HCT116 (cell line): Measurements from ENCODE around the gene ACLY. TPM values are rescaled to one million over a fixed set of nuclear protein-coding genes. Genes with fewer than 3 reads are reported as not detected.

Source experiments
- ATAC-seq: fragments of 200-7000 bp; cut with Tn5 transposase; 2 replicates; pipeline ENCODE4 v1.9.1; 2020; ENCODE audit warnings: mild to moderate bottlenecking, moderate library complexity
- BruUV-seq: library from RNA; stranded (reverse); fragments of 400-500 nt; replicated peaks from 2 replicates; lab custom pipeline; 2021; lab: Mats Ljungman, UMichigan
- CTCF ChIA-PET: fragments of 300-600 bp; sonication (Branson Sonifier 250); formaldehyde crosslinking; loops from one replicate; lab custom pipeline; 2021; ENCODE audit warnings: antibody characterized with exemption; lab: Charles Lee
- POLR2A ChIA-PET: fragments of 300-600, 350-600 bp; sonication (Branson Sonifier 250); formaldehyde crosslinking; loops from one replicate; lab custom pipeline; 2021; ENCODE audit warnings: antibody characterized with exemption; lab: Charles Lee
- RAD21 ChIA-PET, 2 experiments: fragments of 300-600 bp; sonication (Branson Sonifier 250); formaldehyde crosslinking; loops; one replicate each; lab custom pipeline; 2023; ENCODE audit warnings: low total read pairs in 2 of 2; ENCODE audit not compliant: uncharacterized antibody in 2 of 2, unreplicated experiment in 2 of 2, low non-redundant PET in 1 of 2; lab: Charles Lee
- DNase-seq: peaks from one replicate; pipeline ENCODE4 v3.0.0-alpha.2; 2010; ENCODE audit warnings: low read depth, low spot score
- H2AFZ ChIP-seq: fragments of 200-600 bp; shearing (Covaris generic), sonication (generic); 2 replicates; pipeline ENCODE4 v1.6.1; 2017; ENCODE audit warnings: low read depth, mixed run types, mixed read lengths, antibody characterized with exemption, low read length; ENCODE audit not compliant: poor library complexity, severe bottlenecking
- H3K27ac ChIP-seq: 2 replicates; pipeline ENCODE4 v1.5.1; 2012; ENCODE audit warnings: low read depth, low read length
- H3K27me3 ChIP-seq: fragments of 200-600 bp; sonication (generic); 2 replicates; pipeline ENCODE4 v1.6.1; 2016; ENCODE audit warnings: mixed run types, low read length, mixed read lengths; ENCODE audit not compliant: insufficient read depth
- H3K36me3 ChIP-seq, 2 experiments: fragments of 200-500 bp in 1 of 2; fragments of 200-600 bp in 1 of 2; sonication (Bioruptor generic) in 1 of 2; sonication (generic) in 1 of 2; 2 replicates each; pipeline versions ENCODE4 v1.5.1 to v1.6.1; 2014 to 2016; ENCODE audit warnings: low read length in 2 of 2, inconsistent platforms in 1 of 2, mixed read lengths in 1 of 2, mixed run types in 1 of 2; ENCODE audit not compliant: insufficient read depth in 2 of 2, control insufficient read depth in 1 of 2
- H3K4me1 ChIP-seq, 2 experiments: fragments of 200-600 bp in 1 of 2; sonication (generic) in 1 of 2; 2 replicates each; pipeline versions ENCODE4 v1.5.1 to v1.6.1; 2012 to 2017; ENCODE audit warnings: low read length in 2 of 2, inconsistent platforms in 1 of 2, mild to moderate bottlenecking in 1 of 2, mixed read lengths in 1 of 2, mixed run types in 1 of 2, moderate library complexity in 1 of 2; ENCODE audit not compliant: insufficient read depth in 2 of 2, control insufficient read depth in 1 of 2
- H3K4me2 ChIP-seq: fragments of 200-600 bp; sonication (generic); 2 replicates; pipeline ENCODE4 v1.6.1; 2017; ENCODE audit warnings: mixed run types, low read length, mixed read lengths
- H3K4me3 ChIP-seq, 2 experiments: fragments of 200-600 bp in 1 of 2; sonication (generic) in 1 of 2; replicated peaks in 1 of 2; 2 replicates each; pipeline ENCODE4 v1.5.1; 2011 to 2016; ENCODE audit warnings: low read length in 2 of 2, control low read depth in 1 of 2, low read depth in 1 of 2, mild to moderate bottlenecking in 1 of 2, mixed read lengths in 1 of 2, mixed run types in 1 of 2
- H3K79me2 ChIP-seq: fragments of 200-600 bp; sonication (generic); 2 replicates; pipeline ENCODE4 v1.6.1; 2017; ENCODE audit warnings: mild to moderate bottlenecking, mixed run types, low read length, moderate library complexity, mixed read lengths; ENCODE audit not compliant: insufficient read depth
- H3K9ac ChIP-seq: fragments of 200-600 bp; sonication (generic); 2 replicates; pipeline ENCODE4 v1.6.1; 2016; ENCODE audit warnings: low read length, mixed read lengths
- H3K9me2 ChIP-seq: fragments of 200-600 bp; sonication (generic), shearing (Covaris generic); 2 replicates; pipeline ENCODE4 v1.6.1; 2017; ENCODE audit warnings: mixed run types, mild to moderate bottlenecking, moderate library complexity; ENCODE audit not compliant: insufficient read depth
- H3K9me3 ChIP-seq, 2 experiments: fragments of 200-500 bp in 1 of 2; fragments of 200-600 bp in 1 of 2; sonication (Bioruptor generic) in 1 of 2; sonication (generic) in 1 of 2; 2 replicates each; pipeline ENCODE4 v1.6.1; 2014 to 2017; ENCODE audit warnings: low read length in 2 of 2, mixed read lengths in 2 of 2, inconsistent platforms in 1 of 2, low read depth in 1 of 2, mild to moderate bottlenecking in 1 of 2, mixed run types in 1 of 2, moderate library complexity in 1 of 2; ENCODE audit not compliant: control insufficient read depth in 1 of 2, insufficient read depth in 1 of 2
- H4K20me1 ChIP-seq: fragments of 200-600 bp; sonication (generic), shearing (Covaris generic); 2 replicates; pipeline ENCODE4 v1.6.1; 2017; ENCODE audit warnings: mixed run types, mild to moderate bottlenecking, moderate library complexity; ENCODE audit not compliant: insufficient read depth
- ATF3 ChIP-seq: IDR thresholded peaks from 2 replicates; pipeline ENCODE4 v1.6.1; 2012
- EGR1 ChIP-seq: IDR thresholded peaks from 2 replicates; pipeline ENCODE4 v1.6.1; 2012; ENCODE audit warnings: low read depth
- EZH2 ChIP-seq: fragments of 200-600 bp; sonication (generic); IDR thresholded peaks from 2 replicates; pipeline ENCODE4 v1.6.1; 2017; ENCODE audit warnings: antibody characterized with exemption, mixed run types
- EZH2phosphoT487 ChIP-seq: fragments of 200-600 bp; IDR thresholded peaks from 2 replicates; pipeline ENCODE4 v1.6.1; 2018; ENCODE audit warnings: antibody characterized with exemption, borderline replicate concordance
- FOSL1 ChIP-seq: IDR thresholded peaks from 2 replicates; pipeline ENCODE4 v1.6.1; 2012; ENCODE audit warnings: low read depth
- POLR2AphosphoS5 ChIP-seq: IDR thresholded peaks from 2 replicates; pipeline ENCODE4 v1.6.1; 2011; ENCODE audit warnings: mild to moderate bottlenecking, low read depth, low read length, moderate library complexity
- REST ChIP-seq: IDR thresholded peaks from 2 replicates; pipeline ENCODE4 v1.6.1; 2012; ENCODE audit warnings: low read depth
- SRF ChIP-seq: IDR thresholded peaks from 2 replicates; pipeline ENCODE4 v1.6.1; 2012; ENCODE audit warnings: low read depth
- YY1 ChIP-seq: IDR thresholded peaks from 2 replicates; pipeline ENCODE4 v1.6.1; 2011; ENCODE audit warnings: low read length, low read depth, moderate library complexity, mild to moderate bottlenecking; ENCODE audit not compliant: insufficient replicate concordance; ENCODE audit errors: extremely low read depth
- ZBTB33 ChIP-seq: IDR thresholded peaks from 2 replicates; pipeline ENCODE4 v1.6.1; 2011; ENCODE audit warnings: mild to moderate bottlenecking, low read length, moderate library complexity; ENCODE audit not compliant: insufficient replicate concordance; ENCODE audit errors: extremely low read depth
- ZFX ChIP-seq: fragments of 450-650 bp; IDR thresholded peaks from 2 replicates; pipeline ENCODE4 v1.6.1; 2017
- intact Hi-C: fragments of 100-400 bp; cut with micrococcal nuclease; formaldehyde crosslinking; loops from 2 replicates; pipeline ENCODE4 v1.10.0; 2022
- total RNA-seq: library from RNA; stranded (reverse); gene quantifications from one replicate; pipeline ENCODE4 v1.2.1, GENCODE V29; 2021; ENCODE audit not compliant: unreplicated experiment

Gene ACLY
- total RNA-seq, 1 experiment from 2014 or later: 222 TPM

- intact Hi-C loops: no loop called here
- no TSS peak for BruUV-seq
- H2AFZ ChIP-seq: no peak overlapping the region
Measured at GRCh38 chr17:41818024-41818423, 100.7 kb downstream of the ACLY start.

More at GRCh38 chr17:41818024-41818423, 100.7 kb downstream of the ACLY start:
- H3K27ac ChIP-seq: no peak overlapping the region
- H3K9me3 ChIP-seq: no peaks in the 10 kb centered on the region
- TF ChIP-seq FOSL1: no peak
- TF ChIP-seq POLR2AphosphoS5: no peak
- no peak for TF ChIP-seq SRF
- no peak for TF ChIP-seq EGR1
- no peak for TF ChIP-seq ZBTB33
- TF ChIP-seq YY1: no peak
- no peak for TF ChIP-seq ATF3
- no peak for TF ChIP-seq REST
- TF ChIP-seq ZFX: no peak
- no peak for TF ChIP-seq EZH2phosphoT487
- no peak for TF ChIP-seq EZH2
- no peak overlapping the region for H3K4me2 ChIP-seq
- H3K79me2 ChIP-seq: peaks cover 19% of the 10 kb centered on the region; the same call in 1 of the 2 replicates
- peaks cover 2 to 8% of the 10 kb centered on the region in 2 experiments; a peak in 2 of 4 replicates for H3K4me1 ChIP-seq
- H3K27me3 ChIP-seq: no peaks in the 10 kb centered on the region
- ATAC-seq (no peak), DNase-seq (no peak)
- H4K20me1 ChIP-seq: no peaks in the 10 kb centered on the region
- CTCF ChIA-PET: no interaction called here
- no peak overlapping the region for H3K4me3 ChIP-seq
- POLR2A ChIA-PET: no interaction called here
- H3K9ac ChIP-seq: no peak overlapping the region
- RAD21 ChIA-PET: no interaction called here
- H3K9me2 ChIP-seq: no peaks in the 10 kb centered on the region
- no peaks in the 10 kb centered on the region; a peak in 1 of 4 replicates for H3K36me3 ChIP-seq

Other genes starting within 250 kb of the ACLY start
- 1,082 TPM for gene EIF1, start 230.1 kb downstream of the ACLY start, total RNA-seq
- gene GAST, start 206.6 kb downstream of the ACLY start, total RNA-seq: not detected
- gene HAP1, start 184.3 kb downstream of the ACLY start, total RNA-seq: 3.4 TPM
- gene JUP, start 132.2 kb downstream of the ACLY start, total RNA-seq: 224 TPM
- gene P3H4, start 107.0 kb downstream of the ACLY start, total RNA-seq: 23.4 TPM
- 78.5 TPM for gene FKBP10, start 105.9 kb downstream of the ACLY start, total RNA-seq
- gene NT5C3B, start 82.7 kb downstream of the ACLY start, total RNA-seq: 110 TPM
- gene KLHL10, start 81.1 kb downstream of the ACLY start, total RNA-seq: not detected
- gene KLHL11, start 53.5 kb downstream of the ACLY start, total RNA-seq: 22.4 TPM
- 0.98 TPM for gene ODAD4, start 11.7 kb upstream of the ACLY start, total RNA-seq
- gene CNP, start 47.8 kb upstream of the ACLY start, total RNA-seq: 51.2 TPM
- gene DNAJC7, start 98.5 kb upstream of the ACLY start, total RNA-seq: 113 TPM
- 26.4 TPM for gene NKIRAS2, start 101.1 kb upstream of the ACLY start, total RNA-seq
- 2.3 TPM for gene C17orf113, start 131.7 kb upstream of the ACLY start, total RNA-seq
- 1.1 TPM for gene ZNF385C, start 179.5 kb upstream of the ACLY start, total RNA-seq
- gene DHX58, start 193.8 kb upstream of the ACLY start, total RNA-seq: 1.2 TPM
- gene KAT2A, start 202.4 kb upstream of the ACLY start, total RNA-seq: 41.2 TPM
- gene HSPB9, start 203.9 kb upstream of the ACLY start, total RNA-seq: not detected
- 115 TPM for gene RAB5C, start 236.0 kb upstream of the ACLY start, total RNA-seq